ENCODE measurements around the gene SYNPO2. TPM values are rescaled to one million over a fixed set of nuclear protein-coding genes. Genes with fewer than 3 reads are reported as not detected.

SYNPO2 gene
- total RNA-seq, 1 experiment from 2014 or later = 0.93 TPM

GRCh38 chr4:119093042-119093827, 204.6 kb downstream of the SYNPO2 start:
- Histone ChIP-seq H2AFZ (ENCODE audit: low read depth, low read length, poor library complexity, severe bottlenecking) (no peak overlapping the region), H3K9me2 (ENCODE audit: insufficient read depth) (no peaks in the 10 kb centered on the region), H3K79me2 (ENCODE audit: insufficient read depth, low read length) (no peaks in the 10 kb centered on the region), H3K36me3 (ENCODE audit: control insufficient read depth in 1 of 2, insufficient read depth in 2 of 2, low read length in 2 of 2) (no peaks in the 10 kb centered on the region), H3K4me1 (ENCODE audit: control insufficient read depth in 1 of 2, insufficient read depth in 2 of 2, low read length in 2 of 2) (no peaks in the 10 kb centered on the region), H4K20me1 (ENCODE audit: insufficient read depth) (no peaks in the 10 kb centered on the region), H3K4me2 (ENCODE audit: low read length) (no peak overlapping the region), H3K27ac (ENCODE audit: low read depth, low read length) (no peak overlapping the region), H3K4me3 (replicated peaks in 1 of 2; ENCODE audit: low read depth in 1 of 2, low read length in 2 of 2) (no peak overlapping the region), H3K9me3 (ENCODE audit: control insufficient read depth in 1 of 2, insufficient read depth in 1 of 2, low read depth in 1 of 2, low read length in 2 of 2) (no peaks in the 10 kb centered on the region), H3K27me3 (ENCODE audit: insufficient read depth, low read length) (no peaks in the 10 kb centered on the region), H3K9ac (ENCODE audit: low read length) (no peak overlapping the region)
- DNase-seq (ENCODE audit: low read depth, low spot score) = no peak
- intact Hi-C loops (cut with micrococcal nuclease) = no loop called here
- RAD21 ChIA-PET (ENCODE audit: low non-redundant PET in 1 of 2, low total read pairs in 2 of 2, uncharacterized antibody in 2 of 2, unreplicated experiment in 2 of 2) = no interaction called here
- CTCF ChIA-PET = interaction anchor here (0.6 kb wide), 1 partner anchor 51 kb away, joined by 3 read pairs; no protein-coding TSS in a partner anchor
- BruUV-seq (replicated peaks) = no TSS peak
- POLR2A ChIA-PET = interaction anchor here (1.1 kb wide), 1 partner anchor 120 kb away, joined by 3 read pairs; no protein-coding TSS in a partner anchor
- ATAC-seq = no peak
- TF ChIP-seq JUND (IDR thresholded peaks at IDR 0.05) (no peak), ZFX (IDR thresholded peaks at IDR 0.05) (no peak), CEBPB (IDR thresholded peaks at IDR 0.05; ENCODE audit: low read depth) (no peak), EGR1 (IDR thresholded peaks at IDR 0.05; ENCODE audit: low read depth) (no peak), YY1 (IDR thresholded peaks at IDR 0.05; ENCODE audit: extremely low read depth, insufficient replicate concordance, low read depth, low read length) (no peak), ZNF274 (IDR thresholded peaks at IDR 0.05; ENCODE audit: low read depth, low read length) (no peak), CBX3 (IDR thresholded peaks at IDR 0.05; ENCODE audit: low read depth) (no peak), EZH2 (IDR thresholded peaks at IDR 0.05) (no peak), CTCF (IDR thresholded peaks at IDR 0.05 in 2 of 3, conservative IDR thresholded peaks at IDR 0.05 in 1 of 3; ENCODE audit: borderline replicate concordance in 1 of 3, insufficient read depth in 1 of 3, low read depth in 2 of 3, low read length in 2 of 3) (no peak), SP1 (IDR thresholded peaks at IDR 0.05; ENCODE audit: low read depth) (no peak), REST (IDR thresholded peaks at IDR 0.05; ENCODE audit: low read depth) (no peak), FOSL1 (IDR thresholded peaks at IDR 0.05; ENCODE audit: low read depth) (no peak), POLR2AphosphoS5 (IDR thresholded peaks at IDR 0.05; ENCODE audit: low read depth, low read length) (no peak), EZH2phosphoT487 (IDR thresholded peaks at IDR 0.05; ENCODE audit: borderline replicate concordance) (no peak), MAX (IDR thresholded peaks at IDR 0.05) (no peak)
